ENCODE measurements around the gene FXYD2. TPM values are rescaled to one million over a fixed set of nuclear protein-coding genes. Genes with fewer than 3 reads are reported as not detected.

The FXYD2 gene
- total and polyA plus RNA-seq, 9 donors, result 1.7 to 23.1 (median 10.5) TPM

DNA sequence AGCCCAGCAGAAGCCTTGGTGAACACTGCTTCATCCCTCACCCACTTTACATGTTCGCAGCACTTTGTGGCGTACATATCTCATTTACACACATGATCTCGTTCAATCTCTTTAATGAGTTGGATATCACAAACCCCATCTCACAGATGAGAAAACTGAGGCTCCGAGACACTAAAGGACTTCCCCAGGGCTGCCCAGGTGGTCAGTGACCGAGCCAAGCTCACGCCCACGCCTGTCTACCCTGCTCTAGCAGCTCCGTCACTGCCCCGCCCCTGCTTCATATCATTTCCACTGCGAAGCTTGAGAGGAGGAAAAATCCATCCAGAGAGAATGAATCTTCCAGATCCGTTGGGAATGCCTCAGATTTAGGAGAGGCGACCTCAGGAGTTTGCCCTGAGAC lies 15.8 kb downstream of the FXYD2 start:
- no peaks in the 10 kb centered on the region for H3K9me3 ChIP-seq
- H3K27ac ChIP-seq, result no peak overlapping the region
- DNase-seq, result peak in 1 of 5 donors; percentile 30
- WGBS, 3 donors, result 63 to 66% (median 64%) methylated on average over 12 of the region's 12 CpGs
- H3K36me3 ChIP-seq, result no peaks in the 10 kb centered on the region
- TF ChIP-seq POLR2A (IDR thresholded peaks at IDR 0.05), result no peak
- no peak for TF ChIP-seq EP300 (IDR thresholded peaks at IDR 0.05)
- TF ChIP-seq, protein P1, sequence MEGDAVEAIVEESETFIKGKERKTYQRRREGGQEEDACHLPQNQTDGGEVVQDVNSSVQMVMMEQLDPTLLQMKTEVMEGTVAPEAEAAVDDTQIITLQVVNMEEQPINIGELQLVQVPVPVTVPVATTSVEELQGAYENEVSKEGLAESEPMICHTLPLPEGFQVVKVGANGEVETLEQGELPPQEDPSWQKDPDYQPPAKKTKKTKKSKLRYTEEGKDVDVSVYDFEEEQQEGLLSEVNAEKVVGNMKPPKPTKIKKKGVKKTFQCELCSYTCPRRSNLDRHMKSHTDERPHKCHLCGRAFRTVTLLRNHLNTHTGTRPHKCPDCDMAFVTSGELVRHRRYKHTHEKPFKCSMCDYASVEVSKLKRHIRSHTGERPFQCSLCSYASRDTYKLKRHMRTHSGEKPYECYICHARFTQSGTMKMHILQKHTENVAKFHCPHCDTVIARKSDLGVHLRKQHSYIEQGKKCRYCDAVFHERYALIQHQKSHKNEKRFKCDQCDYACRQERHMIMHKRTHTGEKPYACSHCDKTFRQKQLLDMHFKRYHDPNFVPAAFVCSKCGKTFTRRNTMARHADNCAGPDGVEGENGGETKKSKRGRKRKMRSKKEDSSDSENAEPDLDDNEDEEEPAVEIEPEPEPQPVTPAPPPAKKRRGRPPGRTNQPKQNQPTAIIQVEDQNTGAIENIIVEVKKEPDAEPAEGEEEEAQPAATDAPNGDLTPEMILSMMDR (IDR thresholded peaks at IDR 0.05), result no peak
- H3K4me1 ChIP-seq (ENCODE audit: insufficient read depth), result peaks cover 4% of the 10 kb centered on the region
- intact Hi-C loops (cut with DNase I), result loop anchor here in 3 of 4 donors (5.0 to 10.0 kb wide), 3 partner anchors 244 to 384 kb away; no protein-coding TSS in a partner anchor
- H3K4me3 ChIP-seq, result no peak overlapping the region
- H3K27me3 ChIP-seq, result no peaks in the 10 kb centered on the region

DNA sequence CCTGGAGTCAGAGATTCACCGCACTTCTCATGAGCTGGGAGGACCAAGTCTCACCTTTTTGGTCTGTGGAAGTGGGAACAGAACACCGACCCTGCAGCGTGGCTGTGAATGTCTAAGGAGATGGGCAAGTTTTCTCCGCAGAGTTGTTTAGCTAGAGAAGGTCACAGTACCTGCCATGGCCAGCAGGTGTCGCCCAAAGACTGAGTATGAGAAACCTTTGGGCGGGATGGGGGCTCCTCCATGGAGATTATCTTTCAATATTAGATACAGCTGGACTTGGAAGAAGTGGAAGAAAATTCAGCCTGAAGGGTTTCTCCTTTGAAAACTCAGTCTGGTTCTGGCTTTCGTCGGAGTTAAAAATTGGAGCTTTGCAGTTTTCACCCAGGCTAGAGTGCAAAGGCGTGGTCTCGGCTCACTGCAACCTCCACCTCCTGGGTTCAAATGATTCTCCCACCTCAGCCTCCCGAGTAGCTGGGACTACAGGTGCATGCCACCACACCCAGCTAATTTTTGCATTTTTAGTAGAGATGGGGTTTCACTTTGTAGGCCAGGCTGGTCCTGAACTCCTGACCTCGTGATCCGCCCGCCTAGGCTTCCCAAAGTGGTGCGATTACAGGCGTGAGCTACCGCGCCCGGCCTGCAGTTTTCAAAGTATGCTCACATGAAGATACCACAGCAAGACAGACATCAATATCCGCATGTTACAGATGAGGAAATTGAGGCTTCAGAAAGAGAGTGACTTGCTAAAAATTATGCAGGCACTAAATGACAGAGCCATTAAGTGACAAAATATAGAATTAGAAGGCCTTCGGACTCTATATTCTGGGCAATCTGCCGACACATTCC lies 16.8 kb downstream of the FXYD2 start:
- H3K36me3 ChIP-seq, result no peaks in the 10 kb centered on the region
- peak; percentile 60 to 86 (median 82) for DNase-seq
- no peak overlapping the region for H3K27ac ChIP-seq
- whole genome bisulfite sequencing, 3 donors, result 56 to 60% (median 58%) methylated on average over 22 of the region's 22 CpGs
- H3K4me3 ChIP-seq, result no peak overlapping the region
- H3K27me3 ChIP-seq, result no peaks in the 10 kb centered on the region
- TF ChIP-seq POLR2A (IDR thresholded peaks at IDR 0.05) (no peak), EP300 (IDR thresholded peaks at IDR 0.05) (no peak)
- TF ChIP-seq, protein P1 (IDR thresholded peaks at IDR 0.05), result peak; percentile 72 to 87 (median 86)
- H3K4me1 ChIP-seq (ENCODE audit: insufficient read depth), result peaks cover 4% of the 10 kb centered on the region
- no peaks in the 10 kb centered on the region for H3K9me3 ChIP-seq
- intact Hi-C loops (cut with DNase I), result loop anchor here in 3 of 4 donors (5.0 to 10.0 kb wide), 3 partner anchors 245 to 383 kb away; no protein-coding TSS in a partner anchor

DNA sequence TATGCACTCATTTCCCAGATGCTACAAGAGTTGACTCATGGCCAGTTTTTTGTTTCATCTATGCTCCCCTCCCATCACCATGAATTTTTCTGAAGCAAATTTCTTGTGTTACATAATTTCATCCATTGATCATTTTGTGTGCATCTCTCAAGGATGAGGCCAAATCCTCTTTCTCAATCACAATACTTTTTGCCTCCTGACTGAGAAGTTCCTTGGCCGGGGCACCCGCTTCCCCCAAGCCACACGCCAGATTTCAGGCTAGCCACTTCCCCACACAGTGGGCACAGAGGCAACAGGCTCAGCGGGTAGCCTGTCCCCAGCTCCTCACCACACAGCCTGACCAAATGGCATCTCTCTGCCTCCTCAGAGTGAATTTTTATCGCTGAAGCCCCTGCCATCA lies 17.7 kb downstream of the FXYD2 start:
- no peak for DNase-seq
- no peaks in the 10 kb centered on the region for H3K9me3 ChIP-seq
- intact Hi-C loops (cut with DNase I), result loop anchor here in 3 of 4 donors (5.0 to 10.0 kb wide), 3 partner anchors 245 to 382 kb away; no protein-coding TSS in a partner anchor
- no peaks in the 10 kb centered on the region for H3K27me3 ChIP-seq
- peaks cover 4% of the 10 kb centered on the region for H3K4me1 ChIP-seq (ENCODE audit: insufficient read depth)
- WGBS, 3 donors, result 89 to 96% (median 93%) methylated on average over 5 of the region's 5 CpGs
- no peak overlapping the region for H3K27ac ChIP-seq
- H3K36me3 ChIP-seq, result no peaks in the 10 kb centered on the region
- H3K4me3 ChIP-seq, result no peak overlapping the region
- TF ChIP-seq POLR2A (IDR thresholded peaks at IDR 0.05), result no peak
- no peak for TF ChIP-seq EP300 (IDR thresholded peaks at IDR 0.05)
- TF ChIP-seq, protein P1 (IDR thresholded peaks at IDR 0.05), result no peak

DNA sequence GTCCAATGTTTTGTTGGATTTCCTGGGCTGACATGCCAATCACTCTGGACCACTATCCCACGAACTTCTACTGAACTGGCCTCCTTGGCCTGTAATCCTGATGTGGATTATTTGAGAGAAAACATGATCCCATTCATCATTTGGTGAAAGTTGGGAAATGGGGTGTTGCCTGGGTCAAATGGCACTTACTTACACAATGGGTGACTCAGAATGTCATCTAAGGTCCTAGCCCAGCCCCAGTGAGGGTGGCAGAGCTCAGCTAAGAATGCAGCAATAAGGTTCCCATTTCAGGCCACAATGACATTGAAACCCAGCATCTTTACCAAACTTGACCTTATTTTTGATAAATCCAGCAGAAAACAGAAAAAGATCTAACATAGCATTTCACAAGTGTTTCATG lies 19.5 kb downstream of the FXYD2 start:
- Histone ChIP-seq H3K27ac (no peak overlapping the region), H3K36me3 (no peaks in the 10 kb centered on the region), H3K4me3 (no peak overlapping the region), H3K27me3 (no peaks in the 10 kb centered on the region), H3K9me3 (no peaks in the 10 kb centered on the region), H3K4me1 (ENCODE audit: insufficient read depth) (peaks cover 4% of the 10 kb centered on the region)
- WGBS, 3 donors, result 61 to 78% (median 74%) methylated on average over 1 of the region's 1 CpG
- intact Hi-C loops (cut with DNase I), result loop anchor here in 3 of 4 donors (5.0 to 10.0 kb wide), 3 partner anchors 247 to 380 kb away; no protein-coding TSS in a partner anchor
- TF ChIP-seq, protein P1 (IDR thresholded peaks at IDR 0.05), result no peak
- TF ChIP-seq POLR2A (IDR thresholded peaks at IDR 0.05), result no peak
- no peak for TF ChIP-seq EP300 (IDR thresholded peaks at IDR 0.05)
- DNase-seq, result no peak
